NCI-H187 (cell line): ENCODE measurements around the gene KRT7.
"Not testable (repeated sequence)": the region's sequence is repeated elsewhere in the genome, so short reads cannot be mapped to it uniquely, and the experiment has no call there.

Experiments
- DNase-seq, 2 experiments: peaks; one replicate each; lab custom pipeline; 2025; lab: John Stamatoyannopoulos, UW

Gene KRT7

DNA sequence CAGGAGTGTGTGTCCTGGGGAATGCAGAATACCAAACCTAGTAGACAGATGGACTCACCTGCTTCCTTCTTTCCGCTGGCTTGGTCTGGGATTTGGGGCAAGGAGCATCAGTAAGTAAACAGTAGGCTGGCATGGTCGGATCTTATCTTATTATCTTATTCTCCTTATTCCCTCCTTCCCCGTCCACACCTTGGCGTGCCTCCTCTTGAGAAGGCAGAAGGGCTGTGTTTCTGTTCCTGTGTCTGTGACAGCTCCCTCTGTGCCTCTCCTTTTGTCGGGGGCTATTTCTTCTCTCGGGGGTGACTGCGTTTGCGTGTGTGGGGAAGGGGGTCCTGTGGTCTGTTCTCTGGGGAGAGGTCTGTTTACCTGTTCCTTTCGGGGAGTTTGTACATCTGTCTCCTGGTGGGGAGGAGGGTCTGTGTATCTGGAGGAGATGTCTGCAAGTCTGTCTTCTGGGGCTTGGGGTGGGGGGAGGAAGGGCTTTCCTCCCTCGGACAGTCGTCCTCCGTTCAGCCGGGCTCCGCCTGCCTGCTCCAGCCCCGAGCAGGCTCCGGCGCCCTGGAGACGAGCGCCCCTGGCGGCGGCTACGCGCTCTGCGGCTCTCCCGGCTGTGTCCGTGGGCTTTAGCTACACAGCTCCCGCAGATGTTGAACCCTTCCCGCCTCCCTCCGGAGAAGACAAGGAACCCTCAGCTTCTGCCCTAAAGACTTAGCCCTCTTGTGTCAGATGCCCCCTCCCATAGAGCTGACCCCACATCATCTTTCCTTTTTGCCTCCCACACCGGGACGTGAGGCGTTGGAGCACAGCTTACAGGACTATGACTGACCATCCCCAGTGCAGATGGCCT lies 45.8 kb downstream of the KRT7 start:
- peak; percentile 40 to 44 for DNase-seq

DNA sequence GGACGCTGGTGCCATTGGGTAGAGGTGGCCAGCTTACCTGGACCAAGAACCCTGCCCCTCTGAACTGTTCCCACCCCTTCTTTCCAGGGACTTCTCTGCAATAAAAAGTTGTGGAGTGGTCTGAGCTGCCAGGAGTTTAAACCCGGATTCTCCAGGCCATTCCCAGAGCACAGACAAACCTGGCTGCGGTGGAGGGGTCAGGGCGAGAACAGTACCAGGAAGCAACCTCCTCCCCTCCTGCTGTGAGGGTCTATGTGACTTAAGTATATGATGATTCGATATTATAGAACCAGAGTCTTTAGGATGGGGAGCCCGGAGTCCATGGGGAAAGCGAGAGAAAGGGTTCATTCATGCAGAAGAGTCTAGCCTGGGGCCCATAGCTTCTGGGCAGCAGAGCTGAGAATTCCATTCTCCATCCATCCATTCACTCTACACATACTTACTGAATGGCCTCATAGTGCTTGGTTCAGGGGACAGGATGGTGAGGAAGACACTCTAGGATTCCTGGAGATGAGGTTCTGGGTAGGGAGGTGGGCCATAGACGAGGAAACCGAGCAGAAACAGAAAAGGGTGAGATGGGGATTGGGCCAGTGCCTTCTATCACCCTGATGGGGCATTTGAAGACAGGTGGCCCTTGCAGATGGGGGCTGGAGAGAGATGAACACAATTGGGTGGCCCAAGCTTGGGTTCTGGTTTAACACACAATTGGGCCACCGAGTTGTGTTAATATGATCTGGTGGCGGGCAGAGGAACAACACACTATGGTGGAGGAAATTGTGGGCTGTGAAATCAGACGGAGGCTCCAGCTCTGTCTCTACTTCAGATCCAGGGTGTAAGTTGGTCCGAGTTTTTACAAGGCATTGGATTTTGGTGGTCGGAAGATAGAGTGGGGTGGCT lies 46.6 kb downstream of the KRT7 start:
- DNase-seq, result no peak

DNA sequence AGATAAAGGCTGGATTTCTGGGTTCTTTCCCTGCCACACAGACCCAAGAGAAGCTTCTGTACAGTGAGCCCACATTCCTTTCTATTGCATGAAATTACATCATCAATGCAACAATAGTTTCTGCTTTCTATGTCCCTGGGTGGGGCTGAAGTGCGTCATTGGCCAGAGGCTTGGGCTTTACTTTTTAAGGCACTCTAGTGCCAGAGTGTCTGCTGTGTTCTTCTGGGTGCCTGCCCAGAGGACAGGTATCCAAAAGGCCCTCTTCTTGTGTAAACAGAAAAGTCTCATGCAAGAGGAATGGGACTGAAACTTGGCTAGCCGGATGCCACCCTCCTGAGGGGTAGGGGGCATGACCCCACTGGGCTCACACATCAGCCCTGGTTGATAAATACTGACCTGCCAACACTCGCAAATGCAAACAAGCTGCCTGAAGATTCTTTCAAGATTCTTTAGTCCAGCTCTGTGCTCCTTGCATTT lies 47.3 kb downstream of the KRT7 start:
- no peak for DNase-seq

DNA sequence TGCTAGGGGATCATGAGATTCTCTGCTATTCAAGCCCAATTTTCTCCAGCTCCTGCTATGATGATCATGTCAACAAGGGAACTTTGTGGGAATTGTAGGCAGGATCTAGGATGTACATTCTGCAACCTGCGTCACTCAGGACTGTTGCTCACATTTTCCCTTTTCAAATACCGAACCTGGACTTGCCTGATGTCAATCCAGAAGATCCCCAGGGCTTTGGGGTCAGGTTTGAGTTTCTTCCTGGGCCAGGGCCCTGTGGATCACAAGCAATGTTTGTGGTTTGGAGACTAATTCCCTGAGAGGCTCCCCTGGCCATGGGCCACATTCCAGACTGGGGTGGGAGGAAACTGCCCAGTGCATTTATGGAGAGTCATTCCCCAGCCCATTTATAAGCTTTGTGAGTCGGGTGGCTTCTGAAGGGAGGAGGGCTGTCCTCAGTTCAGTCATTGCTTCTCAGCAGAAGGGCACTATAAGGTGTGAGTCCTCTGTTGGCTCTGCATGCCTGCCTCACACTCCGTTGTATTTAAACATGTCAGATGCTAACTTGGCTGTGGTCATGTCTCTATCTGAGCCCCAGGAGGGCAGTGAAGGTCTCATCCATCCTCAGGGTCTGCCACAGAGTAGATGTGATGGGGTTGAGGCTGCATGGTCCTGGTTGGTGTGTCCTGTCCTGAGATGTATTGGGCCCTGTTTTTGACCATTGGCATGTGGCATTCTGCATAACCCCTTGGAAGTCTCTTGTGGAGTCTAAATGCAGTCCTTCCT lies 47.9 kb downstream of the KRT7 start:
- no peak for DNase-seq

DNA sequence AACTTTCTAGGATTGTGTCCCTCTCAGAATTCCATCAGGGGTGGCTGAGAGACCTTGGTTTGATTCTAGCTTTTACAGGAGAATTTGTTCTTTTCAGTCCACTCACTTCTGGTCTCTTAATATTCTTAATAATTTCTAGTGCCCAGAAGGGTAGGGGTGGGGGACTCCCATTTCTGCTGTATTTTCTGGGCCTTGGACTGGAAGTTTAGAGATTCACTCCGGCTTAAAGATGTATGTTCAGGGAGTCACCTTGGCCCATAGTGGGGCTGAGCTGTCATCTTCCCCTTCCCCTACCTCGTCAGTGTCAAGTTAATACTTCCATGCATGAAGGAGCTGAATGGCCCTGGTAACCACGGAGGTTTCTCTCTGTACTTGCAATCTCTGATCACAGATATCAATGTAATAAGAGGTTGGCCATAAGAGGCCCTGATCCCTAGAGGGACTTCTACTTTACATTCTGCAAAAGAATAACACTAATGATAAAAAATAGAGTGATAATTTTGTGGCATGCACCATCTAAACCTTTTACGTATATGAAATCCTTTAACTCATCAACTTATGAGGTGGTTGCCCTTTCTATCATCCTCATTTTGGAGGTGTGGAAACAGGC lies 51.6 kb downstream of the KRT7 start:
- no peak for DNase-seq

DNA sequence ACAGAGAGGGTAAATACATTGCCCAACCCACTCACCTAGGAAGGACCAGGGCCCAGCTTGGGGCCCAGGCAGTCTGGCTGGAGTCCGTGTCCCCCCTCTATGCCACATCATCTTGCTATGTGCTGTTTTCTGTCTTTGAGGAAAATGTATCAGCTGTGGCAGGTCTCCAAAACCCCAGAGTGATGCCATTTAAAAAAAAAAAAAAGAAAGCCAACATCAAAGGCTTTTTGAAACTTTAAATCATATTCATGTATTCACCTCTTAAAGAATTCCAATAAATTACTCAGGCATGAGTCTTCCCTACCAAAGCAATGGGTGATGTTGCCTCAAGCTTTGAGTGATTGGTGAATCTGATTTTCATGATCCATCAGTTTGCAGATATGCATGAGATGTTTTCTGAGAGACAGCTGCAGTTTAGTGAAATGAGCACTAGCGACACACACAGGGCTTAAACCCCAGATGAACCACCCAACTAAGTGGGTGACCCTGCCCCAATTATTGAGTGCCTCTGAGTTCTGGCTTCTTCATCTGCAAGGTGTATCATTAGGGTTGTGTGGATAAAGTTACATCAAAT lies 52.2 kb downstream of the KRT7 start:
- no peak for DNase-seq

DNA sequence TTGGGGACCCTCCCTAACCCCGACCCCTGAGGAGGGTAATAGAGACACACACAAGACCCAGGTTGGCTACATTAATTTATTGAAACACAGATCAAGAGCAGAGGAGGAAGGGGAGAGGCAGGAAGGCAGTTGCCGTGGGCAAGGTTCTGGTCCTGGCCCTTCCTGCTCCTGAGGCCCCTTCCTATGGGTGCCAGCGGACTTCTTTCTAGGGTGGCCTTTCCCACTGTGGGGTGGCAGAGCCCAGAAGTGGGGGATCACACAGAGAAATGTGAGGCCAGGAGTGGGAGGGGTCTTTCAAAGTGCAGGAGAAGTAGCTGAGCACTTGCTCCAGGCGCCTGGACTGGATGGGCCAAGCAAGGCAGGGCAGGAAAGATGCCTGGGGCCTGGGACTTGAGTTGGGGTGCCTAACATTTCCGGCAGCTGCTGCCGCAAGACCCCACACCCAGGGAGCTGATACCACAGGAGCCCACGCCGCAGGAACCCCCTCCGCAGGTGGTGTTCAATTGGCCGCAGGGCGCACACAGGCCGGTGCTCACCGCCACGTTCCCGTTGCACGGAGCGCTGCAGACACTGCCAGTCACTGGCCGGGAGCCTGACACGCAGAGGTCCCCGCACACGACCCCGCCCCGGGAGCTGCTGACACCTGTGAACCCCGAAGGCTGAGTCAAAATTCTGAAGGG lies 52.9 kb downstream of the KRT7 start:
- DNase-seq, result no peak

DNA sequence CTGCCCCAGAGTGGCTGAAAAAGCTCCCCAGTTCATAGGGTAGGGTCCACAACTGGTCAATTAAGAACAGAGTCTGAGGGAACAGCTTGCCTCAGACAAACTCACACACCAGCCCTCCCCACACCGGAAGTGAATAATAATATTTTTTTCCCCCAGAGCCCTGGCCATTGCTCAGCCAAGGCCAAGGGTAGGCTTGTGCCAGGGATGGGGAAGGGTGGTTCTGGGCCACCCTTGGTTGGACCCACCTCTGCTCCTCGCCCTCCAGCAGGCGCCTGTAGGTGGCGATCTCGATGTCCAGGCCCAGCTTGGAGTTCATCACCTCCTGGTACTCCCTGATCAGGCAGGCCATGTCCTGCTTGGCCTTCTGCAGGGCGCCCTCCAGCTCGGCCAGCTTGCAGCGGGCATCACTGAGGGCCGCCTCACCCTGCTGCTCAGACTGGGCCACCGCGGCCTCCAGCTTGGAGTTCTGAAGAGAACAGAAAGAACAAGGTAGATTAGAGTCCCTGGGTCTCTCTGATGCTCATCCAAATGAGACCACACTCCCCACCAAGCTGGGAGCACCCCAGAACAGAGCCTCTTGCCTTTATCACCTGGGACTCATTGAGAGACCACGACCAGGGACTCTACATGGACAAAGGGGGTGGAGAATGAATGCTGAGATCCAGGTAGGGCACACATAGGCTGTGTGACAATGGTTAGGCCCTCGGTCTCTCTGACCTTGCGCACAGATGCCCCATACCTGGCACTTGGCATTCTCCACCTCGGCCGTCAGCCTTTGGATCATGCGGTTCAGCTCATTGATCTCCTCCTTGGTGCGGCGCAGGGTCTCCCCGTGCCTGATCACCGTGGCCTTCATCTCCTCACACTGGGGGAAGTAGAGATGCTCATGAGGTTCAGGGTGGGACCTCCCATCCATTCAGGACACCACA lies 54.1 kb downstream of the KRT7 start:
- not testable (repeated sequence) for DNase-seq

DNA sequence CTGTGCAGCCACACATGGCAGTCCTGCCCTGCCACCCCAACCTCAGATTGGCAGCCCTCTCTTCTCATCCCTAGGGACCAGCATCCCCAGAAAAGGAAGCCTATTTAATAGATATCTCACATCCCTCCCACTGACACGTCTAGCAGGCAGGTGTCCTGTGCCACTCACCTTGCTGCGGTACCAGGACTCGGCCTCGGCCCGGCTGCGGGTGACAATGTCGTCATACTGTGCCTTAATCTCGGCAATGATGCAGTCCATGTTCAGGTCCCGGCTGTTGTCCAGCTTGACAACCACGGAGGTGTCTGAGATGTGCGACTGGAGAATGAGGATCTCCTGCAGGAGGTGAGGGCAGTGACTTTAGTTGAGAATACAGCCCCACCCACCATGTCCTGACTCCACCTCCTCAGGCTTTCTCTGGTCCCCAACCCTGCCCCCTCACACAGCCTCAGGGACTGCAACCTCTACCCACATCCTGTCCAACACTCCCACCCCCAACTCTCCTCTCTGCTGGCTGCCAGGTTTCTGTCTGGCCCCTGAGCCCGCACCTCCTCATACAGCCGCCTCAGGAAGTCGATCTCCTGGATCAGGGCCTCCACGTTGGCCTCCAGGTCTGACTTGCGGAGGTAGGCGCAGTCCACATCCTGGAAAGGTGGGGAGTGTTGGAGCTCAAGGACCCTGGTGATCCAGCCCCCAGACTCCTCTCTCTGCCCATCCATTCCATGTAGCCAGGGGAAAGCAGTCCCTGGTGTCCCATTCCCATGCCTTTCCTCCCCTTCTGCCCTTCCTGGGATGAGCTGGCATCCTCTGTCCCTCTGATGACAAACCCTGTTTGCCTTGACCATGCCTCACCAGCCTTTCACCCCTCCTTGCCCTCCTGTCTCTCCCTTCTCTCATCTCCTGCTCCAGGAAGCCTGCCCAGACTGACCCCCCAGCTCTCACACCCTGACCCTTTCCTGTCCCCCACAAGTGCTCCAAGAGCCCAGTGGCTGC lies 55.1 kb downstream of the KRT7 start:
- not testable (repeated sequence) for DNase-seq

DNA sequence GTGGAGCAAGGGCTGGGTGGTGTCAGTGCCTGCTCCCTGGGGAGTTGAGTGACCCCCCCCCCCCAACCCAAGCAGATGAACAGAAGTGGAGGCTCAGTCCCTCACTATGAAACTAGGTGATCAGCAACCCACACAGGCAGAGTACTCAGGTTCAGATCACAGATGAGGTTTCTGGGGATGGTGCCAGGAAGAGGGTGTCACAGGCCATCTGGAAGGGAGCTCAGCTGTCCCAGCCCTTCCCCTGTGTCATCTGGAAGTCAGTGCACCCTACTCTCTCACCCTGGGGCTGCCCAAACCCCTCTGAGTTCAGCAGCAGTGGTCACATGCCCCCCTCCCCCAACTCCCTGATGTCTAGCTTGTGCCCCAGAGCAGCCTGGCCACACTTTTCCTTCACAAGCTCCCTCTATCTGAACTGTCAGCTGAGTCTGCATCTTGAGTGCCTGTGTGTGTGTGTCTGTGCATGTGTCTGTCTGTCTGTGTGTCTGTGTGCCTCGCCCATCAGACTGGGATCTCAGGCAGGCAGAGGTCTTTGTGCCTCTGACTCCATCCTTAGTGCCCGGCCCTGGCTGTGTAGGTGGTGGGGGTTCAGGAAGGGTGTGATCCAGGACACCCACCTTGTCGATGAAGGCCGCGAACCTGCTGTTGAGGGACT lies 57.6 kb downstream of the KRT7 start:
- not testable (repeated sequence) for DNase-seq

DNA sequence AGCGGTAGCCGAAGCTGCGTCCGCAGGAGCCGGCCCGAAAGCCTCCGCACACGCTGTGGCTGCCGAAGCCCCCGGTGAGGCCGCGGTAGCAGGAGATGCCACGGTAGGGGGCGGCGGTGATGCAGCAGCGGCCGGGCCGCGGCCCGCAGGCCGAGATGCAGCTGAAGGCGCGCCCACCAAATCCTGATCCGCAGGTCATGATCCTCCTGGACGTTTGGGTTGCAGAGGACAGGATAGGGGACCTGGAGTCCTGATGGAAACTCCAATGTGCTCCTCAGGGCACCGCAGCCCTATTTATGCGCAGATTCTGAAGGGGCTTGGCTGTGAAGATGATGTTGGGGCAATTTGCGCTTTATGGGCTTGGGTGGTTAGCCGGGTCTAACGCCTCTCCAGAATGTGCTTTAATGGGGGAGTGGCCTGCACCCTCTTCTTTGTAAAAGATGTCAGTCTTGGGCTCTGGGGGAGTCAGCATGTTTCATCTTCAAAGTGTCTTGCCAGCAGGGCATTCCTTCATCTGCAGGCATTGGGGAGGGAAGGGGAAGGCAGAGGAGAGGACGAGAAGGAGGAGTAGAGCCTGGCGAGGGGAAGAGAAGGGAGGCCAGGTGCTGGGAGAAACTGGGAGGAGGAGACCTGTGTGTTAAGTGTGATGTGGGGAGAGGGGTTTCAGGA lies 58.4 kb downstream of the KRT7 start, which contains the start of gene KRT81:
Gene KRT81 (minus strand): TSS at position 268 of the 669 bp plus-strand sequence. CDS start 69 bp downstream, at position 199.
- DNase-seq, result no peak

DNA sequence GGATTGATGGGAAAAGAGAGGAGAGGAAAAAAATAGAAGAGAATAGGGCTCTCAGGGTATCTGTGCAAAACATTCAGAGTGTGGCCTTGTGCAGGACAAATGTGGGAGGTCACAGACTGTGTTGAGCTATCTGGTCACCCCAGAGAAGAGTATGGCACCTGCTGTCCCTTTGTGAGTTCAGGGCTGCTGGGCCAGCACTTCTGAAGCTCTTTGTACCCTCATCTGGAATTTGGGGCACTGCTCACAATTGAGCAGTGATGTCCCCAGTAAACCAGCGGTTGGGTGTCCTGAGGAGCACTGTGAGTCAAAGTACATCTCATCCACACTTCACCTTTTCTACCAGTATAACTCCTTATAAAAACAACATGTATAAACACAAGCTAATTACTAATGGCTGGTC lies 60.9 kb downstream of the KRT7 start:
- no peak for DNase-seq

DNA sequence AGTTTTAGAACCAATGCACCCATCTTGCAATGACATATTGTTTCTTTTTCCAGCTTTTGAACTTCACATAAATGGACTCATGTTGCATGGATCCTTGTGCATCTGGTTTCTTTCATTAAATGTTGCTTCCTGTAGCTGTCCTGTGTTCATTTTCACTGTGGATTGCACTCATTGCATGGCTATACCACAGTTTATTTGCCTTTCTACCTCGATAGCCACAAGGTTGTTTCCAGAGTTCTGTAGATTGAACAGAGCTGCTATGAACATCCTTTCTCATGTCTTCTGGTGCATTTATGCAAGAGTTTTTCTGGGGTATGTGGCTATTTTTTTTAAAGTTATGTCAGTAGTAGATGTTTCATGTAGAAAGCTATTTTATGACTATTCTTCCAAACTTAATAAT lies 61.8 kb downstream of the KRT7 start:
- no peak for DNase-seq

DNA sequence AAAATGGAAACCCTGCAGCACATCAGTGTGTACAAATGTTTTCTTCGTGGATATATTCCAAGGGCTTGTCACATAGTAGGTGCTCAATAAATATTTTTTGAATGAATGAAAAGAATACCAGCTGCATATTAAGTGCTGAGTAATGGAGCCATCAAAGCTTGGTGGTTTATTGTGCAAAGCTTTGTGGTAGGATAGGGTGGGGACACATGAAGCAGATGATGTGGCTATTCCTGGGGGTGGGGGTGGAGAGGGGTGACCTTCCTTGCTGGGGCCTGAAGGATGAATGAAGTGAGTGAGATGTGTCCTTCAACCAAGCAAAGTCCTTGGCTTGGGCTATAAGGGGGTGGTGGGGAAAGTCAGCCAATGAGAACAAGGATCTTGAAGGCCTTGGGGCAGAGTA lies 62.6 kb downstream of the KRT7 start:
- no peak for DNase-seq

DNA sequence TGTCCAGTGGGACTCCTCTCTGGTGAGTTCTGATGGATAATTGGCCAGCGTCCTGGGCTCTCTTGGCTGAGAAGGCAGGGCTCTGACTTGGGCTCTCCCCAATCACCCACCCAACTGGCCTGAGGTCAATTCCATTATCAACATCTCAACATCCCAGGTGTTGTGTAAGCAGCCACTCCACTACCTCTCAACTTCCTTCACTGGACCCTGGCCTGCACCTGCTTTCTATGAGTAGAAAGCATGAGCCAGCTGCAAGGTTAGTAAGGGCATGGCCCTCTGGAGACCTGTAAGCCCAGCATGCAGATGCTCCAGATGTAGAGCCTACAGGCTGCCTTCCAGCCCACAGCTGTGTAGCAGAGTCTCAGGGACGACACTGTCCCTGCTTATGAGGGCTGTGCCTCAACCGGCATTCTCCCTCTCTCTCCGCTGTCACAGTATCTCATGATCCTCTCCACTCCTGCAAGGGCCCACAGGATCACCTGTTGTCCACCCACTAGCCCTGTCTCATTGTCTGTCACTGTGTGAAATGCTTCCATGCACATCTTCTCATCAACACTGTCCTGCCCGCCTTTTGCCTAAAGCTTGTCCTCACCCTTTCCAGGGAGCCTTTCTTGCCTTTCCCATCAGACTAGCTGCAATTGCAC lies 63.7 kb downstream of the KRT7 start:
- DNase-seq, result no peak
